Measurements from ENCODE around the gene TEPSIN.

GRCh38 chr17:81285894-81286293 lies 47.0 kb upstream of the TEPSIN start:
- TF ChIP-seq, protein P1, sequence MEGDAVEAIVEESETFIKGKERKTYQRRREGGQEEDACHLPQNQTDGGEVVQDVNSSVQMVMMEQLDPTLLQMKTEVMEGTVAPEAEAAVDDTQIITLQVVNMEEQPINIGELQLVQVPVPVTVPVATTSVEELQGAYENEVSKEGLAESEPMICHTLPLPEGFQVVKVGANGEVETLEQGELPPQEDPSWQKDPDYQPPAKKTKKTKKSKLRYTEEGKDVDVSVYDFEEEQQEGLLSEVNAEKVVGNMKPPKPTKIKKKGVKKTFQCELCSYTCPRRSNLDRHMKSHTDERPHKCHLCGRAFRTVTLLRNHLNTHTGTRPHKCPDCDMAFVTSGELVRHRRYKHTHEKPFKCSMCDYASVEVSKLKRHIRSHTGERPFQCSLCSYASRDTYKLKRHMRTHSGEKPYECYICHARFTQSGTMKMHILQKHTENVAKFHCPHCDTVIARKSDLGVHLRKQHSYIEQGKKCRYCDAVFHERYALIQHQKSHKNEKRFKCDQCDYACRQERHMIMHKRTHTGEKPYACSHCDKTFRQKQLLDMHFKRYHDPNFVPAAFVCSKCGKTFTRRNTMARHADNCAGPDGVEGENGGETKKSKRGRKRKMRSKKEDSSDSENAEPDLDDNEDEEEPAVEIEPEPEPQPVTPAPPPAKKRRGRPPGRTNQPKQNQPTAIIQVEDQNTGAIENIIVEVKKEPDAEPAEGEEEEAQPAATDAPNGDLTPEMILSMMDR (IDR thresholded peaks at IDR 0.05), result no peak
- TF ChIP-seq POLR2A (IDR thresholded peaks at IDR 0.05) (no peak), EP300 (IDR thresholded peaks at IDR 0.05) (no peak)

Data from ovary (tissue), 3 donors.